ENCODE results near the gene PSTPIP2.
"Not testable (repeated sequence)": the region's sequence is repeated elsewhere in the genome, so short reads cannot be mapped to it uniquely, and the experiment has no call there.

The PSTPIP2 gene

GRCh38 chr18:45999536-45999935 lies 72.5 kb downstream of the PSTPIP2 start:
- FAIRE-seq, result no peak
- DNase-seq (ENCODE audit: insufficient read length, low spot score), result no peak
- TF ChIP-seq POLR2A (IDR thresholded peaks at IDR 0.05; ENCODE audit: low read depth, low read length), result no peak

DNA sequence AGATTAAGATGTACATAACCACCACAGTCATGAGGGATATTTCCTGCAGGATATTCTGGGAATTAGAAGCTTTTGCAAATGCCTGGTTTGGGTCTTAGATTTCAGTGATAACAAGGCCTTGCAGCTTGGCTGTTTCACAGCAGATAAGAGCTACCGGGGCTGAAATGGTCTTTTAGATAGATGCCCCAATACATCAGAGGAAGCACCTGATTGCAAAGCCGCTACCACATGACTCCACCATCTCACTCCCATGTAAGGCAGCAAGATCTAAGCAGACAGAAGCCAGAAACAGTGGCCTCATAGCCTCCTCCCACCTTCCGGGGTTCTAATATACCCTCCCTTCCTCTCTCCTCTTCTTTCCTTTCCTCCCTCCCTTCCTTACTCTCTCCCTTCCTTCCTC lies 73.8 kb downstream of the PSTPIP2 start:
- DNase-seq (ENCODE audit: insufficient read length, low spot score) (no peak), FAIRE-seq (no peak)
- no peak for TF ChIP-seq POLR2A (IDR thresholded peaks at IDR 0.05; ENCODE audit: low read depth, low read length)

DNA sequence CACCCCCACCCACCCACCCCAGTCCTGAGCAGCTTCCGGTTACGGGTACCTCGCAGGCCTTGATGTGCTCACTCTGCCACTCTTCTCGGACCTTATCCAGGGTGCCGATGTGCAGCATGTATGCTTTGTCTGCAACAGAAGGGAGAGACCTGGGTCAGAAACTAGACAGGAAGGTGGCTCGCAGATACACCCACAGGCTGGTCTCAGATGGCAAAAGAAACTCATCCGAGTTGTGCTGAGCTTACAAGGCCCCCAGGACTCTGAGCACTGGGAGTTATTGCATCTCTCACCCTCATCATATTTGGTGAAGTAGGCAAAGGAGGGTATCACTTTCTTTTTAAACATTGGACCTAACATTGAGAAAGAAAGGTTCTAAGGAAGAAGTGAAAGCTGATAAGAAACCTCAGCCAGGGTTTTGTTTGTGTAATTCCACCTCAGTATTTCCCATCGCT lies 74.3 kb downstream of the PSTPIP2 start:
- DNase-seq (ENCODE audit: insufficient read length, low spot score) (no peak), FAIRE-seq (no peak)
- no peak for TF ChIP-seq POLR2A (IDR thresholded peaks at IDR 0.05; ENCODE audit: low read depth, low read length)

DNA sequence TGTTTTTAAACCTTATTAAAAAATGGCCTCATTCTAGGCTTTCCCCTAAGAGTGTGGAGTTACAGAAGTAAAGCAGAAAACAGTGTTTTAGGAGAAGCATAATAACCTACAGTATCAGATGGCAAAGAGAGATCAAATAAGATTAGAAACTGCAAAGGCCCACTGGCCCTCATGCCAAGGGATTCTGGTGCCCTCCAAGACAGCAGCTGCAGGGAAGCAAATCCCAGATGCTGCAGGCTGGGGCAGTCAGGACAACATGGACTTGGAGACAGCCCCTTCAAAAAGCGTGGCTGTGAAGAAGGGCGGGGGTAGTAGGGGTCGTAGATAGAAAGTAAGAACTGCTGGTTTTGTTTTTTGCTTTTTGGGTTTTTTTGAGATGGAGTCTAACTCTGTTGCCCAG lies 76.6 kb downstream of the PSTPIP2 start:
- FAIRE-seq (no peak), DNase-seq (ENCODE audit: insufficient read length, low spot score) (no peak)
- no peak for TF ChIP-seq POLR2A (IDR thresholded peaks at IDR 0.05; ENCODE audit: low read depth, low read length)

GRCh38 chr18:45993438-45993837 lies 78.6 kb downstream of the PSTPIP2 start:
- FAIRE-seq, result peak; percentile 92
- peak; percentile 31 for DNase-seq (ENCODE audit: insufficient read length, low spot score)
- no peak for TF ChIP-seq POLR2A (IDR thresholded peaks at IDR 0.05; ENCODE audit: low read depth, low read length)

GRCh38 chr18:45992527-45992926 lies 79.5 kb downstream of the PSTPIP2 start:
- FAIRE-seq; DNase-seq (ENCODE audit: insufficient read length, low spot score): not testable (repeated sequence)

DNA sequence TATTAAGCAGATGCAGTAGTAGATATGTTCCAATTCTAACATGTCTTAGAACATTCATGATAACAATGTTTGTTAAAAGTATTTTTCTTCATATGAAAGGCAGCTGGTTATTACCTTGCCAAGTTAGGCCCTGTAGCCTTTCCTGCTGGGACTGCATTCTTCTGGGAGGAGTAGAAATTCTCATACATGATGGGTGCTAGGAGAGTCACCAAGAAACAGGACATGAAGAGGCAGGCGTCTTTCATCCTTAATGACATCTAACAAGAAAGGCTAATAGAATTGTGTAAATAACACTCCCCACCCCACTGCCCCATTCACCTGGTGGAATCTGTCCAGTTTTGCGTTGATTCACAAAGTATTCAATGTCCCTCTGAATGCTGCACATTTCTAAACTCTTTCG lies 80.3 kb downstream of the PSTPIP2 start:
- DNase-seq (ENCODE audit: insufficient read length, low spot score) (no peak), FAIRE-seq (no peak)
- TF ChIP-seq POLR2A (IDR thresholded peaks at IDR 0.05; ENCODE audit: low read depth, low read length), result no peak

GRCh38 chr18:45984546-45985235 lies 87.4 kb downstream of the PSTPIP2 start:
- DNase-seq (ENCODE audit: insufficient read length, low spot score), result no peak
- TF ChIP-seq POLR2A (IDR thresholded peaks at IDR 0.05; ENCODE audit: low read depth, low read length), result no peak
- no peak for FAIRE-seq

DNA sequence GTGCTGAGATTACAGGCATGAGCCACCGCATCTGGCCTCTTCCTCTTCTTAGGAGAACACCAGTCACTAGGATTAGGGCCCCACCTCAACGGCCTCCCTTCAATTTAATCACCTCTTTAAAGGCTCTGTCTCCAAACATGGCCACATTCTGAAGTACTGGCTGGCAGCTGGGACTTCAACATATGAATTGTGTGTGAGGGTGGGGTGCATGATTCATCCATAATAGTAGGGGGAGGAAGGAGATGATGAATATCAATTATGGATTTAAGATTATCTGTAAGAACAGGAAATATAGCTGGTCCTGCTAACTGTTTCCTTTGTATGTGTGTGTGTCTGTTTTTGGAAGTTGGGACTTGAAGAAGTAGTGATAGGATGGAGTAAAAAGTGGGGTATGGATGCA lies 90.2 kb downstream of the PSTPIP2 start:
- no peak for TF ChIP-seq POLR2A (IDR thresholded peaks at IDR 0.05; ENCODE audit: low read depth, low read length)
- no peak for FAIRE-seq

GRCh38 chr18:45980229-45980628 lies 91.8 kb downstream of the PSTPIP2 start:
- no peak for FAIRE-seq
- no peak for TF ChIP-seq POLR2A (IDR thresholded peaks at IDR 0.05; ENCODE audit: low read depth, low read length)
- no peak for DNase-seq (ENCODE audit: insufficient read length, low spot score)

More for the DNA sequence above, 90.2 kb downstream of the PSTPIP2 start:
- DNase-seq (ENCODE audit: insufficient read length, low spot score), result no peak

GRCh38 chr18:45978084-45978483 lies 94.0 kb downstream of the PSTPIP2 start:
- TF ChIP-seq POLR2A (IDR thresholded peaks at IDR 0.05; ENCODE audit: low read depth, low read length), result no peak
- DNase-seq (ENCODE audit: insufficient read length, low spot score), result no peak
- no peak for FAIRE-seq

- TF ChIP-seq POLR2A (IDR thresholded peaks at IDR 0.05; ENCODE audit: low read depth, low read length), result no peak
- DNase-seq (ENCODE audit: insufficient read length, low spot score) (no peak), FAIRE-seq (no peak)
Measured at GRCh38 chr18:45976974-45977373, 95.1 kb downstream of the PSTPIP2 start.

DNA sequence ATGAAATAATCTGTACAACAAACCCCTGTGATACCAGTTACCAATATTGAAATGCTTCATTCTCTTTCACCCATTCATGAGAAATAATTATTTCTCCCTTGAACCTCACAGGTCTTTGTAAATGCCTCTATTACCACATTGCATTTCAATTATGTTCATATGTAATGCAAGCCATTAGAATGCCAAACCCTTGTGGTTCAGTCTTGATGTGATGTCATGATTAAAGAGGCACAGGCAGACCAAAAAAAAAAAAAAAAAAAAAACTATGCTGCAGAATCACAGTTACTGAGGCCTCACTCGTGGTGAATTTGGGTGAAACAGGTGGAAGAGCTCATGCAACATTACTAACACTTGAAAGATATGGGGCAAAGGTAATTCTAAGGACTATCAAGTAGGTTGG lies 95.5 kb downstream of the PSTPIP2 start:
- no peak for FAIRE-seq
- no peak for TF ChIP-seq POLR2A (IDR thresholded peaks at IDR 0.05; ENCODE audit: low read depth, low read length)
- DNase-seq (ENCODE audit: insufficient read length, low spot score), result no peak

- peak; percentile 91 for FAIRE-seq
- TF ChIP-seq POLR2A (IDR thresholded peaks at IDR 0.05; ENCODE audit: low read depth, low read length), result no peak
Measured at GRCh38 chr18:45974088-45974536, 97.9 kb downstream of the PSTPIP2 start.

DNA sequence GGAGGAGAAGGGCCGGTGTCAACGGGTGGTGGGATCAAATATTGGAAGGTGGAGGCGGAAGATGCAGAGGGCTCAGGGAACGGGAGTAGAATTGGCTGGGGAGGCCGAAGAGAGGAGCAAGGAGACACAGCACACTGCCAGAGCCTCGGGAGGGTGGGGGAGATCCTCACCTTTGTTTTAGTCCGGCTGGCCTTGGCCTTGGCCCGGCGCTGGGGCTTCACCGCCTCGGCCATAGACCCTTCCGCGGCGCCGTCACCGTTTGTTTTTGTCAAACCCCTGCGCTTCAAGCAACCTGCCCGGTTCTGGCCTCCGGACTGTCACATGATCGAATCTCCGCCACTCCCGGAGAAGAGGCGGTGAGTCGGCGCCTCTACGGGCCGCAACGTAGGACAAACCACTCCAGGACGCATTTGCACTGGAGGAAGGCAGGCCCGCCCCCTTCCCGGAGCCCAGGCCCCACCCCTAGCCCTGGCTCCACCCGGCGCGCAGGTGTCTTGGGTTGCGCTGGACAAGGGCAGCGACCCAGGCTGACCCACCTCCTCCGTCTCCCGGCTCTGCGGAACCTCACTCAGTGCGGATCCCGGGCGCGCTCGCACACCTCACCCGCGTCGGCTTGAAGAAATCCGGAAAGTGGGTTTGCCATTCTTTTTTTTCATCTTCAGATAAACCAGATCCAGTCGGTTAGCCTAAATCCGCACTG lies 104.9 kb downstream of the PSTPIP2 start, which contains the start of gene EPG5:
Gene EPG5 (minus strand): TSS at position 323 of the 700 bp plus-strand sequence. CDS start 90 bp downstream, at position 233.
- TF ChIP-seq POLR2A (IDR thresholded peaks at IDR 0.05; ENCODE audit: low read depth, low read length), result 0 out of 2 replicates have a peak, but pooled peaks have one; percentile 4
- FAIRE-seq, result peak; percentile 36

More at GRCh38 chr18:45974088-45974536, 97.9 kb downstream of the PSTPIP2 start:
- DNase-seq (ENCODE audit: insufficient read length, low spot score), result peak; percentile 19

GRCh38 chr18:45964913-45965312 lies 107.1 kb downstream of the PSTPIP2 start:
- DNase-seq (ENCODE audit: insufficient read length, low spot score); FAIRE-seq: not testable (repeated sequence)

More for the DNA sequence above, 104.9 kb downstream of the PSTPIP2 start, which contains the start of gene EPG5:
- DNase-seq (ENCODE audit: insufficient read length, low spot score), result peak; percentile 63
